ENCODE results near the gene COX4I1.

DNA sequence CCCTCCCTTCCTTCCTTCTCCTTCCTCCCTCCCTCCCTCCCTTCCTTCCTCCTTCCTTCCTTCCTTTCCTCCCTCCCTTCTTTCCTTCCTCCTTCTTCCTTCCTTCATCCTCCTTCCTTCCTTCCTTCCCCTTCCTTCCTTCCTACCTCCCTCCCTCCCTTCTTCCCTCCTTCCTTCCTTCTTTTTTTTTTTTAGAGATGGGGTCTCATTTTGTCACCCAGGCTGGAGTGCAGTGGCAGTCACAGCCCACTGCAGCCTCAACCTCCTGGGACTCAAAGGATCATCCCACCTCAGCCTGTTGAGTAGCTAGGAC lies 44.6 kb downstream of the COX4I1 start:
- TF ChIP-seq POLR2A (IDR thresholded peaks at IDR 0.05) = no peak
- TF ChIP-seq, protein P1, sequence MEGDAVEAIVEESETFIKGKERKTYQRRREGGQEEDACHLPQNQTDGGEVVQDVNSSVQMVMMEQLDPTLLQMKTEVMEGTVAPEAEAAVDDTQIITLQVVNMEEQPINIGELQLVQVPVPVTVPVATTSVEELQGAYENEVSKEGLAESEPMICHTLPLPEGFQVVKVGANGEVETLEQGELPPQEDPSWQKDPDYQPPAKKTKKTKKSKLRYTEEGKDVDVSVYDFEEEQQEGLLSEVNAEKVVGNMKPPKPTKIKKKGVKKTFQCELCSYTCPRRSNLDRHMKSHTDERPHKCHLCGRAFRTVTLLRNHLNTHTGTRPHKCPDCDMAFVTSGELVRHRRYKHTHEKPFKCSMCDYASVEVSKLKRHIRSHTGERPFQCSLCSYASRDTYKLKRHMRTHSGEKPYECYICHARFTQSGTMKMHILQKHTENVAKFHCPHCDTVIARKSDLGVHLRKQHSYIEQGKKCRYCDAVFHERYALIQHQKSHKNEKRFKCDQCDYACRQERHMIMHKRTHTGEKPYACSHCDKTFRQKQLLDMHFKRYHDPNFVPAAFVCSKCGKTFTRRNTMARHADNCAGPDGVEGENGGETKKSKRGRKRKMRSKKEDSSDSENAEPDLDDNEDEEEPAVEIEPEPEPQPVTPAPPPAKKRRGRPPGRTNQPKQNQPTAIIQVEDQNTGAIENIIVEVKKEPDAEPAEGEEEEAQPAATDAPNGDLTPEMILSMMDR (IDR thresholded peaks at IDR 0.05) = no peak
